ENCODE data around the gene VSIG10L.
A peak's percentile ranks its signal among the peaks of the same experiment; 100 is the strongest.

The VSIG10L gene

GRCh38 chr19:51341976-51342580, at the start of gene VSIG10L:
Gene VSIG10L, minus strand, starts transcription at chr19:51342139. Its CDS starts 15 bp downstream, at chr19:51342124.
- H3K4me3 ChIP-seq (ENCODE audit: low read length) = peak within 1 kb of the TSS; percentile 48
- TF ChIP-seq CTCF (IDR thresholded peaks at IDR 0.05; ENCODE audit: insufficient read depth, low read depth, low read length, missing control alignments) = no peak
- peak; percentile 13 for DNase-seq (ENCODE audit: low read depth)

GRCh38 chr19:51391073-51391611, 49.2 kb upstream of the VSIG10L start:
- H3K4me3 ChIP-seq (ENCODE audit: low read length) = no peak overlapping the region
- no peak for TF ChIP-seq CTCF (IDR thresholded peaks at IDR 0.05; ENCODE audit: insufficient read depth, low read depth, low read length, missing control alignments)
- DNase-seq (ENCODE audit: low read depth) = no peak

GRCh38 chr19:51389143-51389542, 47.2 kb upstream of the VSIG10L start:
- H3K4me3 ChIP-seq (ENCODE audit: low read length) = no peak overlapping the region

GRCh38 chr19:51387924-51388389, 46.0 kb upstream of the VSIG10L start, which contains the start of gene LIM2:
Gene LIM2, minus strand, starts transcription at chr19:51387974. Its CDS starts 531 bp downstream, at chr19:51387443.
- DNase-seq (ENCODE audit: low read depth) = no peak
- no peak for TF ChIP-seq CTCF (IDR thresholded peaks at IDR 0.05; ENCODE audit: insufficient read depth, low read depth, low read length, missing control alignments)
- no peak within 1 kb of the TSS for H3K4me3 ChIP-seq (ENCODE audit: low read length)

More at GRCh38 chr19:51389143-51389542, 47.2 kb upstream of the VSIG10L start:
- TF ChIP-seq CTCF (IDR thresholded peaks at IDR 0.05; ENCODE audit: insufficient read depth, low read depth, low read length, missing control alignments) = no peak
- no peak for DNase-seq (ENCODE audit: low read depth)

GRCh38 chr19:51386882-51387520, 45.1 kb upstream of the VSIG10L start:
- no peak overlapping the region for H3K4me3 ChIP-seq (ENCODE audit: low read length)
- no peak for TF ChIP-seq CTCF (IDR thresholded peaks at IDR 0.05; ENCODE audit: insufficient read depth, low read depth, low read length, missing control alignments)
- DNase-seq (ENCODE audit: low read depth) = no peak

- no peak for TF ChIP-seq CTCF (IDR thresholded peaks at IDR 0.05; ENCODE audit: insufficient read depth, low read depth, low read length, missing control alignments)
- H3K4me3 ChIP-seq (ENCODE audit: low read length) = no peak overlapping the region
- no peak for DNase-seq (ENCODE audit: low read depth)
Measured at GRCh38 chr19:51382004-51382403, 40.1 kb upstream of the VSIG10L start.
